Caco-2 (cell line): Measurements from ENCODE around the gene PDK1. TPM values are rescaled to one million over a fixed set of nuclear protein-coding genes. Genes with fewer than 3 reads are reported as not detected.
"Not testable (repeated sequence)": the region's sequence is repeated elsewhere in the genome, so short reads cannot be mapped to it uniquely, and the experiment has no call there.

Experiments used
- BruUV-seq: library from RNA; stranded (reverse); fragments of 400-500 nt; replicated peaks from 2 replicates; lab custom pipeline; 2021; lab: Mats Ljungman, UMichigan
- CTCF ChIA-PET: fragments of 300-600 bp; sonication (Branson Sonifier 250); formaldehyde crosslinking; loops from one replicate; lab custom pipeline; 2022; ENCODE audit warnings: antibody characterized with exemption; lab: Charles Lee
- POLR2A ChIA-PET: fragments of 300-600 bp; sonication (Branson Sonifier 250); formaldehyde crosslinking; loops from one replicate; lab custom pipeline; 2022; ENCODE audit warnings: antibody characterized with exemption; lab: Charles Lee
- DNase-seq, 2 experiments: peaks; one replicate each; pipeline versions ENCODE4 v3.0.0 to v3.0.0-alpha.2; 2020 to 2022
- H3K27me3 ChIP-seq: replicated peaks from 2 replicates; pipeline ENCODE4 v1.6.0; 2011; ENCODE audit warnings: low read length; ENCODE audit not compliant: control insufficient read depth, insufficient read depth
- H3K36me3 ChIP-seq: 2 replicates; pipeline ENCODE4 v1.5.1; 2011; ENCODE audit warnings: low read length; ENCODE audit not compliant: control insufficient read depth, insufficient read depth
- H3K4me1 ChIP-seq: fragments of 250-450 bp; sonication (Bioruptor Pico); 2 replicates; pipeline ENCODE4 v1.5.1; 2020; ENCODE audit warnings: mild to moderate bottlenecking
- H3K4me3 ChIP-seq: 2 replicates; pipeline ENCODE4 v1.5.1; 2011; ENCODE audit warnings: low read depth, mild to moderate bottlenecking, control low read depth, low read length
- H3K9me3 ChIP-seq: fragments of 250-450 bp; sonication (Bioruptor Pico); 2 replicates; pipeline ENCODE4 v1.5.1; 2020; ENCODE audit warnings: mild to moderate bottlenecking, moderate library complexity
- H3K27ac Mint-ChIP-seq: one replicate; pipeline ENCODE4 v1.8.0; 2022; ENCODE audit warnings: mixed read lengths; ENCODE audit not compliant: unreplicated experiment
- H3K27me3 Mint-ChIP-seq: one replicate; pipeline ENCODE4 v1.8.0; 2022; ENCODE audit warnings: mixed read lengths; ENCODE audit not compliant: insufficient read depth, unreplicated experiment
- H3K36me3 Mint-ChIP-seq: one replicate; pipeline ENCODE4 v1.8.0; 2022; ENCODE audit warnings: mild to moderate bottlenecking, mixed read lengths; ENCODE audit not compliant: insufficient read depth, unreplicated experiment
- H3K4me1 Mint-ChIP-seq: one replicate; pipeline ENCODE4 v1.8.0; 2022; ENCODE audit warnings: low read depth, mixed read lengths; ENCODE audit not compliant: unreplicated experiment
- H3K4me3 Mint-ChIP-seq: one replicate; pipeline ENCODE4 v1.8.0; 2022; ENCODE audit warnings: mild to moderate bottlenecking, moderate library complexity, mixed read lengths; ENCODE audit not compliant: unreplicated experiment
- H3K9me3 Mint-ChIP-seq: one replicate; pipeline ENCODE4 v1.8.0; 2022; ENCODE audit warnings: mixed read lengths; ENCODE audit not compliant: unreplicated experiment
- CTCF ChIP-seq, 2 experiments: fragments of 200-600 bp in 1 of 2; IDR thresholded peaks; 1 replicate in 1 of 2; 2 replicates in 1 of 2; pipeline versions ENCODE4 v1.5.1 to v1.8.0; 2011 to 2022; ENCODE audit warnings: antibody characterized with exemption in 1 of 2, control low read depth in 1 of 2, inconsistent platforms in 1 of 2, low read depth in 1 of 2, low read length in 1 of 2, mild to moderate bottlenecking in 1 of 2, moderate library complexity in 1 of 2; ENCODE audit not compliant: insufficient read depth in 1 of 2, severe bottlenecking in 1 of 2, unreplicated experiment in 1 of 2
- intact Hi-C: fragments of 100-400 bp; cut with micrococcal nuclease; formaldehyde crosslinking; loops from one replicate; pipeline ENCODE4 v1.10.0; 2022; ENCODE audit not compliant: unreplicated experiment
- total RNA-seq: library from RNA; stranded (reverse); gene quantifications from 2 replicates; pipeline ENCODE4 v1.2.3, GENCODE V29; 2022

The PDK1 gene
- total RNA-seq, 1 experiment from 2014 or later = 11.0 TPM

- no peaks in the 10 kb centered on the region for H3K4me1 ChIP-seq
- no peaks in the 10 kb centered on the region for H3K27me3 ChIP-seq
- peak in 1 of 2 experiments; percentile 32 for DNase-seq
- H3K27me3 Mint-ChIP-seq = no peaks in the 10 kb centered on the region
- no TSS peak for BruUV-seq
- H3K9me3 Mint-ChIP-seq = peaks cover 36% of the 10 kb centered on the region
- no peaks in the 10 kb centered on the region for H3K36me3 ChIP-seq
- POLR2A ChIA-PET = no interaction called here
- H3K4me1 Mint-ChIP-seq = no peaks in the 10 kb centered on the region
- CTCF ChIA-PET = no interaction called here
- no peak overlapping the region for H3K27ac Mint-ChIP-seq
- no peak for TF ChIP-seq CTCF (IDR thresholded peaks at IDR 0.05; ENCODE audit: insufficient read depth in 1 of 2, low read depth in 1 of 2, low read length in 1 of 2, severe bottlenecking in 1 of 2, unreplicated experiment in 1 of 2)
- no peak overlapping the region for H3K4me3 ChIP-seq
- no peaks in the 10 kb centered on the region for H3K36me3 Mint-ChIP-seq
- intact Hi-C loops = no loop called here
- no peak overlapping the region for H3K4me3 Mint-ChIP-seq
- H3K9me3 ChIP-seq = peaks cover 22% of the 10 kb centered on the region
Measured at GRCh38 chr2:172525601-172526000, 30.3 kb upstream of the PDK1 start.

- no peaks in the 10 kb centered on the region for H3K27me3 Mint-ChIP-seq
- TF ChIP-seq CTCF (IDR thresholded peaks at IDR 0.05; ENCODE audit: insufficient read depth in 1 of 2, low read depth in 1 of 2, low read length in 1 of 2, severe bottlenecking in 1 of 2, unreplicated experiment in 1 of 2) = no peak
- Histone ChIP-seq H3K9me3 (peaks cover 19% of the 10 kb centered on the region), H3K4me3 (no peak overlapping the region), H3K36me3 (no peaks in the 10 kb centered on the region), H3K4me1 (peaks cover 8% of the 10 kb centered on the region), H3K27me3 (no peaks in the 10 kb centered on the region)
- DNase-seq = no peak
- no peak overlapping the region for H3K27ac Mint-ChIP-seq
- no TSS peak for BruUV-seq
- no peak overlapping the region for H3K4me3 Mint-ChIP-seq
- CTCF ChIA-PET = no interaction called here
- peaks cover 48% of the 10 kb centered on the region for H3K9me3 Mint-ChIP-seq
- POLR2A ChIA-PET = no interaction called here
- intact Hi-C loops = no loop called here
- H3K4me1 Mint-ChIP-seq = no peaks in the 10 kb centered on the region
- H3K36me3 Mint-ChIP-seq = no peaks in the 10 kb centered on the region
Measured at GRCh38 chr2:172531309-172531708, 24.6 kb upstream of the PDK1 start.

- H3K27ac Mint-ChIP-seq, H3K27me3 ChIP-seq, H3K36me3 Mint-ChIP-seq, H3K4me1 ChIP-seq, H3K4me3 Mint-ChIP-seq, intact Hi-C loops, H3K4me1 Mint-ChIP-seq, H3K27me3 Mint-ChIP-seq, DNase-seq, CTCF ChIA-PET, H3K4me3 ChIP-seq, POLR2A ChIA-PET, H3K36me3 ChIP-seq, BruUV-seq: not testable (repeated sequence)
- peaks cover 15% of the 10 kb centered on the region for H3K9me3 ChIP-seq
- peaks cover 47% of the 10 kb centered on the region for H3K9me3 Mint-ChIP-seq
Measured at GRCh38 chr2:172532461-172532860, 23.4 kb upstream of the PDK1 start.

GRCh38 chr2:172533687-172534086 lies 22.2 kb upstream of the PDK1 start:
- ChIA-PET CTCF (no interaction called here), POLR2A (no interaction called here)
- intact Hi-C loops = no loop called here
- Mint-ChIP-seq H3K9me3 (peaks cover 47% of the 10 kb centered on the region), H3K27me3 (no peaks in the 10 kb centered on the region), H3K36me3 (no peaks in the 10 kb centered on the region), H3K4me1 (no peaks in the 10 kb centered on the region), H3K4me3 (no peak overlapping the region), H3K27ac (no peak overlapping the region)
- BruUV-seq = no TSS peak
- no peak for TF ChIP-seq CTCF (IDR thresholded peaks at IDR 0.05; ENCODE audit: insufficient read depth in 1 of 2, low read depth in 1 of 2, low read length in 1 of 2, severe bottlenecking in 1 of 2, unreplicated experiment in 1 of 2)
- DNase-seq = no peak
- H3K36me3 ChIP-seq = no peaks in the 10 kb centered on the region
- H3K27me3 ChIP-seq = no peaks in the 10 kb centered on the region
- H3K4me1 ChIP-seq = peaks cover 8% of the 10 kb centered on the region
- H3K4me3 ChIP-seq = no peak overlapping the region
- peaks cover 15% of the 10 kb centered on the region for H3K9me3 ChIP-seq
